Osteocyte (in vitro differentiated cells): Measurements from ENCODE around the gene ROPN1L. TPM values are rescaled to one million over a fixed set of nuclear protein-coding genes. Genes with fewer than 3 reads are reported as not detected.

Experiments used
- DNase-seq: peaks from one replicate; pipeline ENCODE4 v3.0.0; 2021; ENCODE audit warnings: mixed read lengths; ENCODE audit not compliant: unreplicated experiment; ENCODE audit errors: extremely low spot score
- H3K27ac Mint-ChIP-seq: one replicate; pipeline ENCODE4 v1.8.0; 2021; ENCODE audit warnings: mild to moderate bottlenecking, mixed read lengths; ENCODE audit not compliant: unreplicated experiment
- H3K27me3 Mint-ChIP-seq: one replicate; pipeline ENCODE4 v1.8.0; 2021; ENCODE audit warnings: mixed read lengths; ENCODE audit not compliant: unreplicated experiment
- H3K36me3 Mint-ChIP-seq: one replicate; pipeline ENCODE4 v1.8.0; 2021; ENCODE audit warnings: mixed read lengths; ENCODE audit not compliant: unreplicated experiment
- H3K4me1 Mint-ChIP-seq: one replicate; pipeline ENCODE4 v1.8.0; 2021; ENCODE audit warnings: mixed read lengths; ENCODE audit not compliant: unreplicated experiment
- H3K4me3 Mint-ChIP-seq: one replicate; pipeline ENCODE4 v1.8.0; 2021; ENCODE audit warnings: mild to moderate bottlenecking, moderate library complexity, mixed read lengths; ENCODE audit not compliant: unreplicated experiment
- H3K9me3 Mint-ChIP-seq: one replicate; pipeline ENCODE4 v1.8.0; 2021; ENCODE audit warnings: mixed read lengths; ENCODE audit not compliant: unreplicated experiment
- CTCF ChIP-seq: fragments of 200-600 bp; sonication (generic); IDR thresholded peaks from 2 replicates; pipeline ENCODE4 v1.5.0; 2021; ENCODE audit warnings: antibody characterized with exemption, mild to moderate bottlenecking, moderate library complexity
- total RNA-seq: library from RNA; stranded (reverse); gene quantifications from 2 replicates; pipeline ENCODE4 v1.2.1, GENCODE V29; 2021

Gene ROPN1L
- total RNA-seq, 1 donor from 2014 or later = not detected

GRCh38 chr5:10445352-10445751 lies 3.7 kb downstream of the ROPN1L start:
- DNase-seq = peak; percentile 40
- Mint-ChIP-seq H3K36me3 (peaks cover 2% of the 10 kb centered on the region), H3K27ac (no peak overlapping the region), H3K4me1 (peaks cover 13% of the 10 kb centered on the region), H3K4me3 (no peak overlapping the region), H3K27me3 (peaks cover 6% of the 10 kb centered on the region), H3K9me3 (no peaks in the 10 kb centered on the region)
- no peak for TF ChIP-seq CTCF

- DNase-seq = peak; percentile 2
- TF ChIP-seq CTCF = no peak
- no peak overlapping the region for H3K4me3 Mint-ChIP-seq
- H3K9me3 Mint-ChIP-seq = no peaks in the 10 kb centered on the region
- H3K36me3 Mint-ChIP-seq = peaks cover 2% of the 10 kb centered on the region
- H3K27me3 Mint-ChIP-seq = peaks cover 6% of the 10 kb centered on the region
- H3K27ac Mint-ChIP-seq = no peak overlapping the region
- H3K4me1 Mint-ChIP-seq = peaks cover 5% of the 10 kb centered on the region
Observed at GRCh38 chr5:10446490-10446889, 4.8 kb downstream of the ROPN1L start.

- Mint-ChIP-seq H3K36me3 (peaks cover 2% of the 10 kb centered on the region), H3K9me3 (no peaks in the 10 kb centered on the region), H3K4me3 (no peak overlapping the region), H3K4me1 (peaks cover 5% of the 10 kb centered on the region), H3K27ac (no peak overlapping the region), H3K27me3 (peaks cover 6% of the 10 kb centered on the region)
- TF ChIP-seq CTCF = no peak
- DNase-seq = peak; percentile 6
Observed at GRCh38 chr5:10447041-10447440, 5.4 kb downstream of the ROPN1L start.

GRCh38 chr5:10448754-10449360 lies 7.2 kb downstream of the ROPN1L start:
- TF ChIP-seq CTCF = no peak
- peaks cover 11% of the 10 kb centered on the region for H3K4me1 Mint-ChIP-seq
- no peaks in the 10 kb centered on the region for H3K9me3 Mint-ChIP-seq
- no peaks in the 10 kb centered on the region for H3K36me3 Mint-ChIP-seq
- H3K27me3 Mint-ChIP-seq = no peaks in the 10 kb centered on the region
- DNase-seq = no peak
- no peak overlapping the region for H3K27ac Mint-ChIP-seq
- H3K4me3 Mint-ChIP-seq = no peak overlapping the region

GRCh38 chr5:10451137-10451824 lies 9.6 kb downstream of the ROPN1L start:
- Mint-ChIP-seq H3K9me3 (no peaks in the 10 kb centered on the region), H3K27ac (no peak overlapping the region), H3K4me3 (no peak overlapping the region), H3K27me3 (no peaks in the 10 kb centered on the region), H3K4me1 (peaks cover 28% of the 10 kb centered on the region), H3K36me3 (no peaks in the 10 kb centered on the region)
- TF ChIP-seq CTCF = no peak
- DNase-seq = no peak
